OCI-LY7 (cell line): ENCODE data around the gene CRB2. TPM values are rescaled to one million over a fixed set of nuclear protein-coding genes. Genes with fewer than 3 reads are reported as not detected.

Experiments
- BruUV-seq: library from RNA; stranded (reverse); fragments of 400-500 nt; replicated peaks from 2 replicates; lab custom pipeline; 2021; lab: Mats Ljungman, UMichigan
- CTCF ChIA-PET: fragments of 300-600 bp; sonication (Branson Sonifier 250); formaldehyde crosslinking; loops from one replicate; lab custom pipeline; 2022; ENCODE audit warnings: antibody characterized with exemption; ENCODE audit not compliant: unreplicated experiment; lab: Charles Lee
- POLR2A ChIA-PET: fragments of 300-600 bp; sonication (Branson Sonifier 250); formaldehyde crosslinking; loops from one replicate; lab custom pipeline; 2022; ENCODE audit warnings: antibody characterized with exemption; lab: Charles Lee
- DNase-seq: peaks from one replicate; pipeline ENCODE4 v3.0.0-alpha.2; 2015; ENCODE audit warnings: low spot score
- H2AFZ ChIP-seq: fragments of 200-600 bp; sonication (generic), shearing (Covaris generic); 2 replicates; pipeline ENCODE4 v1.6.1; 2014; ENCODE audit warnings: mild to moderate bottlenecking, antibody characterized with exemption, low read length, moderate library complexity
- H3K27ac ChIP-seq: fragments of 200-600 bp; sonication (generic); 2 replicates; pipeline ENCODE4 v1.5.1; 2014; ENCODE audit warnings: mixed run types, low read depth, mild to moderate bottlenecking, moderate library complexity, low read length, inconsistent platforms; ENCODE audit not compliant: poor library complexity, severe bottlenecking
- H3K36me3 ChIP-seq: fragments of 200-600 bp; sonication (generic); 2 replicates; pipeline ENCODE4 v1.6.1; 2014; ENCODE audit warnings: mild to moderate bottlenecking, antibody characterized with exemption, low read length, moderate library complexity, mixed read lengths; ENCODE audit not compliant: insufficient read depth
- H3K4me1 ChIP-seq: fragments of 200-600 bp; sonication (generic); 2 replicates; pipeline ENCODE4 v1.5.1; 2014; ENCODE audit warnings: mild to moderate bottlenecking, low read length; ENCODE audit not compliant: insufficient read depth, poor library complexity, severe bottlenecking
- H3K4me2 ChIP-seq: fragments of 200-600 bp; sonication (generic); 2 replicates; pipeline ENCODE4 v1.6.1; 2014; ENCODE audit warnings: mild to moderate bottlenecking, low read length
- H3K4me3 ChIP-seq: fragments of 200-600 bp; sonication (generic); 2 replicates; pipeline ENCODE4 v1.5.1; 2014; ENCODE audit warnings: mild to moderate bottlenecking, low read depth, low read length; ENCODE audit not compliant: poor library complexity, severe bottlenecking
- H3K79me2 ChIP-seq: fragments of 200-600 bp; sonication (generic); 2 replicates; pipeline ENCODE4 v1.6.1; 2016; ENCODE audit warnings: low read depth, mild to moderate bottlenecking, low read length, moderate library complexity, mixed read lengths; ENCODE audit not compliant: insufficient read depth
- H3K9me2 ChIP-seq: fragments of 200-600 bp; sonication (generic); 2 replicates; pipeline ENCODE4 v1.6.1; 2016; ENCODE audit warnings: mild to moderate bottlenecking, low read length, mixed read lengths; ENCODE audit not compliant: insufficient read depth
- H3K9me3 ChIP-seq: fragments of 200-600 bp; sonication (generic); 2 replicates; pipeline ENCODE4 v1.6.1; 2014; ENCODE audit warnings: mild to moderate bottlenecking, mixed run types, low read length, mixed read lengths
- H4K20me1 ChIP-seq: fragments of 200-600 bp; sonication (generic); 2 replicates; pipeline ENCODE4 v1.6.1; 2014; ENCODE audit warnings: mild to moderate bottlenecking, antibody characterized with exemption, low read length, moderate library complexity, mixed read lengths; ENCODE audit not compliant: insufficient read depth
- CTCF ChIP-seq: fragments of 200-600 bp; sonication (generic); conservative IDR thresholded peaks from 2 replicates; pipeline ENCODE4 v1.5.1; 2014; ENCODE audit warnings: mild to moderate bottlenecking, antibody characterized with exemption, low read length, moderate library complexity, mixed read lengths
- EZH2phosphoT487 ChIP-seq: fragments of 200-600 bp; sonication (generic); IDR thresholded peaks from 2 replicates; pipeline ENCODE4 v1.6.1; 2018; ENCODE audit warnings: low read depth, borderline replicate concordance, mild to moderate bottlenecking, mixed run types, antibody characterized with exemption, low read length, moderate library complexity, mixed read lengths
- intact Hi-C: fragments of 100-400 bp; cut with micrococcal nuclease; formaldehyde crosslinking; loops from one replicate; pipeline ENCODE4 v1.10.0; 2022; ENCODE audit not compliant: unreplicated experiment
- total RNA-seq, 2 experiments: library from RNA; depleted of rRNA in 1 of 2; stranded (reverse); fragments of >200 nt in 1 of 2; shearing (Covaris generic) in 1 of 2; gene quantifications; 2 replicates each; pipeline ENCODE4 v1.2.3, GENCODE V29; 2014 to 2022

CRB2 gene
- total RNA-seq, 2 experiments from 2014 or later: 1.6 to 3.4 TPM

- H3K79me2 ChIP-seq: no peaks in the 10 kb centered on the region
- H3K9me2 ChIP-seq: no peaks in the 10 kb centered on the region
- peaks cover 65% of the 10 kb centered on the region for H3K4me1 ChIP-seq
- BruUV-seq: no TSS peak
- CTCF ChIA-PET: no interaction called here
- H2AFZ ChIP-seq: peak overlapping the region; percentile 47; the same call in 1 of the 2 replicates
- H3K9me3 ChIP-seq: no peaks in the 10 kb centered on the region; the same call in 1 of the 2 replicates
- intact Hi-C loops: loop anchor here (10.0 kb wide), 2 partner anchors 443 to 523 kb away; partner anchors contain the start of genes PDCL and RC3H2
- H3K27ac ChIP-seq: no peak overlapping the region
- no peak for TF ChIP-seq CTCF
- TF ChIP-seq EZH2phosphoT487: no peak
- H3K36me3 ChIP-seq: no peaks in the 10 kb centered on the region
- H3K4me2 ChIP-seq: peak overlapping the region; percentile 22; the same call in 1 of the 2 replicates
- H3K4me3 ChIP-seq: no peak overlapping the region
- POLR2A ChIA-PET: interaction anchor here (0.6 to 1.3 kb wide), 2 partner anchors 12 to 279 kb away, joined by 4 to 5 read pairs; no protein-coding TSS in a partner anchor
- H4K20me1 ChIP-seq: no peaks in the 10 kb centered on the region
- DNase-seq: no peak
Observed at GRCh38 chr9:123347289-123348060, 8.5 kb upstream of the CRB2 start.

GRCh38 chr9:123348317-123348992 is 7.5 kb upstream of the CRB2 start:
- no peaks in the 10 kb centered on the region for H4K20me1 ChIP-seq
- no peaks in the 10 kb centered on the region; the same call in 1 of the 2 replicates for H3K9me3 ChIP-seq
- no peak for DNase-seq
- TF ChIP-seq EZH2phosphoT487 (no peak), CTCF (no peak)
- intact Hi-C loops: loop anchor here (10.0 kb wide), 2 partner anchors 444 to 524 kb away; partner anchors contain the start of genes PDCL and RC3H2
- H3K4me2 ChIP-seq: peak overlapping the region; percentile 22; the same call in 1 of the 2 replicates
- no peaks in the 10 kb centered on the region for H3K9me2 ChIP-seq
- BruUV-seq: no TSS peak
- POLR2A ChIA-PET: interaction anchor here (0.6 to 1.3 kb wide), 3 partner anchors 11 to 342 kb away, joined by 3 to 5 read pairs (median 4); no protein-coding TSS in a partner anchor
- no peak overlapping the region for H3K4me3 ChIP-seq
- no peaks in the 10 kb centered on the region for H3K79me2 ChIP-seq
- H2AFZ ChIP-seq: peak overlapping the region; percentile 47; the same call in 1 of the 2 replicates
- H3K4me1 ChIP-seq: peaks cover 55% of the 10 kb centered on the region
- peak overlapping the region; percentile 43 for H3K27ac ChIP-seq
- CTCF ChIA-PET: interaction anchor here (0.8 to 1.3 kb wide), 4 partner anchors 79 to 266 kb away, joined by 3 to 5 read pairs (median 4); no protein-coding TSS in a partner anchor
- H3K36me3 ChIP-seq: no peaks in the 10 kb centered on the region
